SKM-1 (cell line): ENCODE data around the gene ACSL6.
A peak's percentile ranks its signal among the peaks of the same experiment; 100 is the strongest.
"Not testable (repeated sequence)": the region's sequence is repeated elsewhere in the genome, so short reads cannot be mapped to it uniquely, and the experiment has no call there.

Experiments used
- DNase-seq: peaks from one replicate; lab custom pipeline; 2025; ENCODE audit not compliant: unreplicated experiment; lab: John Stamatoyannopoulos, UW

The ACSL6 gene

GRCh38 chr5:131944702-131945550 is 66.5 kb downstream of the ACSL6 start:
- peak; percentile 79 for DNase-seq

- DNase-seq = no peak
These were observed 67.5 kb downstream of the ACSL6 start for GRCh38 chr5:131943916-131944315.

- peak; percentile 16 for DNase-seq
These were observed 69.4 kb downstream of the ACSL6 start for GRCh38 chr5:131942016-131942415.

GRCh38 chr5:131939690-131940345 is 71.6 kb downstream of the ACSL6 start:
- DNase-seq = peak; percentile 22

- DNase-seq = no peak
These were observed 79.2 kb downstream of the ACSL6 start for GRCh38 chr5:131932235-131932634.

GRCh38 chr5:131928957-131929356 is 82.5 kb downstream of the ACSL6 start:
- no peak for DNase-seq

GRCh38 chr5:131926168-131926567 is 85.3 kb downstream of the ACSL6 start:
- no peak for DNase-seq

GRCh38 chr5:131916481-131916880 is 95.0 kb downstream of the ACSL6 start:
- DNase-seq = no peak

- DNase-seq = no peak
These were observed 97.0 kb downstream of the ACSL6 start for GRCh38 chr5:131914472-131914871.

- DNase-seq = no peak
These were observed 97.9 kb downstream of the ACSL6 start for GRCh38 chr5:131913603-131914002.

- no peak for DNase-seq
These were observed 104.8 kb downstream of the ACSL6 start for GRCh38 chr5:131906668-131907067.

- not testable (repeated sequence) for DNase-seq
These were observed 109.2 kb downstream of the ACSL6 start for GRCh38 chr5:131902266-131902665.
